NCI-H128 (cell line): ENCODE measurements around the gene DRC3.

Experiments used
- DNase-seq: peaks from one replicate; lab custom pipeline; 2025; ENCODE audit not compliant: unreplicated experiment; lab: John Stamatoyannopoulos, UW

The DRC3 gene

DNA sequence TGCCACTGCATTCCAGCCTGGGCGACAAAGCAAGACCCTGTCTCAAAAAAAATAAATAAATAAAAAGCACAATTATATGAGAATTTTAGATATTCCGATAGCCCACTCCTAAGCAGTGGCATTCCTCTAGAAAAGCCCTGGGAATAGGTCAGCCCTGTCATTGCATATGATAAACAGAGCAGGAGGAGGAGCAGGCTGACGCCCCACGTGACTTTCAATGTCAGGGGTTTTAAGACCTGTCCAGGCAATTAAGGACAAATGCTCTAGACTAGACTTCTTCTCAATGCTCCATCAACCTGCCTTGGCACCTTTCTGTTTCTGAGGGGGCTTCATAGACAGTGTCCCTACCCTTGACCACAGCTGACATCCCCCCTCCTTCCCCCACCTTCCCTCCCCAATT lies 8.0 kb upstream of the DRC3 start:
- DNase-seq = no peak

DNA sequence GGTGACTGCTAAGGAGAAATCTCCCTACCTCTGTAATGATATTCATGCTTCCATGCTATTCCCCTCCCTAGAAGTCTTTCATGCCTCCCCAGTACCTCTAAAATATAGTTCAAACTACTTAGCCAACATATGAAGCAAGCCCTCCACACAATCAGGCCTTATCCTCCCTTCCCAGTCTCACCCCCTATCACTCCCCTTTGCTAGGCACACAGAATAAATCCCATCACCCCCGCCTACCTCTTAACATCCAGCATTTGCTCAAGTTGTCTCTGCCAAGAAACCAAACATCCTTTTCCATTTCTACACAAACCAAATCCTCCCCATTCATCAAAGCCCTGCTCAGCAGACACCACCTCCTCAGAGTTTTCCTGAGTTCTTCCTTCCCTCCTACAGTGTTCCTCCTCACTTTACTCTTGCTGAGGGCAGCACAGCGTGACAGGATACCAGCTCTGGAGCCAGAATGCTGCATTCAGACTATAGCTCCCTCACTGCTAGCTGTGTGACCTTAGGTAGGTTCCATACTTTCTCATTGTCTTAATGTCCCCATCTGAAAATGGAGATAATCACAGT lies 7.4 kb upstream of the DRC3 start:
- no peak for DNase-seq

DNA sequence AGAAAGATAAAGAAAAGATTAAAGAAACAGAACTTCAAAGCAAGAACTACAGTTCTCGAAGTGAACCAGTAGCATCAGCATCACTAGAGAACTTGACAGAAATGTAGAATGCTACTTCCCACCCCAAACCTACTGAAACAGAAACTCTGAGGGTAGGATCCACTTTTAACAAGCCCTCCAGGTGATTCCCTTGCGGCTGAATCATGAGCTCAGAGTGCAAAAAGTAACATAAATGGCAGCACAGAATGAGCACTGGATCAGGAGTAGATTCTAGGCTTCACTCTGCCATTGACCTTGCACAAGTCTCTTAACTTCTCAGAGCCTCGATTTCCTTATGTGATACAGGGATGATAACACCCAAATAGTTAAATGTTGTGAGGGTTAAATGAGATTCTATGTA lies 6.3 kb upstream of the DRC3 start:
- no peak for DNase-seq

DNA sequence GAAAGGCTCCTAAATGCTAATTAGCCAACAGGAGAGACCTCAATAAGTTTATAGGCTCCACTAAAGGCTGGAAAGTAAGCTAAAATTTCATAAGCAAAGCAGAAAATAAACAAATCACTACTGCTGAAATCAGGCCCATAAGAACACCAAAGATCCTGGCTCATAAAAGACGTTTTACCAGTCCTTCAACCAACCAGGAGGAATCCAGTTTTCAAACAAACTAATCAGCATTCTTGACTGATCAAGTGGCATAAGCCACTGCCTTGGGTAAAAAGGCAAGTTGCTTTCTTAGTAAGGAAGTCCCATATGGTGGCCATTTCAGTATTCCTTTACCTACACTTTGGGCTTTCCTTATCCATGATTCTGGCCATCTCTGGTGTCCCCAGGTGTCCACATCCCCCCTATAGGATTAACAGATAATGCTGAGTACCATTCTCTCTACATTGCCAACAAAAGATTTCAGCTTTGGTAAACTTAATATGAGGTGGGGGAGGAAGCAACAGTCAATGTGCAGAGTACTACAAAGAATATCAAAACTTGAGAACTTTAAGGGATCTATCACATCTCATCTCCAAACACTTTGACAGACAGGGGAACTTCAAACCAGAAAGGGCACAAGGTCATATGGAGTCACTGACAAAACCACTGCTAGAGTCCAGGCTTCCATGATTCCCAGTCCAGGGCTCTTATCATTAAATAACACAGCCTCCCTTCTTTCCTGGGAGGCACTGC lies 1.8 kb upstream of the DRC3 start:
- no peak for DNase-seq

DNA sequence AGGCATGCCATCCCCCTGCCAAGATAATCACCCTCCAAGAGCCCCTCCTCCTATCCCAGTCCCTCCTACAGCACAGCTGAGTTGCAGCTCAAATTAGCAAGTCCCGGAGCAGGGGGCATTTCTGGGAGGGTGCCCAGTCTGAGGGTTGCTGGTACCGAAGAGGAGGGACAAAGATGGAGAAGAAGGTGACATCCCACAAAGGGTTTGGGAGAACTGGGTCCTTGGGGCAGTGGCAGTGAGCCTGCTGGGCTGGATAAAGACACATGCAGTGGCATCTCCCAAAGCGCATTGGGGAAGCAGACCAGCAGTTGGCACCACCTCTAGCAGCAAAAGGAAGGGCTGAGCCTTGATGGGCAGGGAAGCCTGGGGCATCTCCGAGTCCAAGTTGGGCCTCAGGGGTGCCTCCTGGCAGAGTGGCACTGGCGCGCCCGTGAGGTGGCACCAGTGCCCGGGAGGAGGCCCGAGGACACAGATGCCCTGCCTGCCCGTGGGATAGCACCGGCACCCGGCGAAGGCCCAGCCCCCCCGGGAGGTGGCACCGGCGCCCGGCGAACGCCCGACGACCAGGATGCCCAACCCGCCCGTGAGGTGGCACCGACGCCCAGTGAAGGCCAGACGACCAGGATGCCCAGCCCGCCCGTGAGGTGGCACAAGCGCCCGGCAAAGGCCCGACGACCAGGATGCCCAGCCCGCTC lies 1.1 kb upstream of the DRC3 start:
- no peak for DNase-seq

DNA sequence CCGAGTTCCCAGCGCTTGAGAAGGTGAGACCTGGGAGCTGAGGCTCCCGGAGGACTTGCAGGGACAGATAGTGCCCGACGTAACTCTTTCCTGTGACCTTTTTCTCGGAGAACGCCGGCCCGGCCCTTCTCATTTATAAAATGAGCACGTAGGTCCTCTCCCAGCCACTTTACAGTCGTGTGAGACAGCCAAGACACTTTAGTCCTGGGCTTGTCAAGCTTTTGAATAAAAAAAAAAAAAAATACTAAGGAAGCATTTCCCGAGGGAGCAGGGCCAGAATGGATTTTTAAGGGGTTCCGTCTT lies 241 bp downstream of the DRC3 start:
- no peak for DNase-seq

DNA sequence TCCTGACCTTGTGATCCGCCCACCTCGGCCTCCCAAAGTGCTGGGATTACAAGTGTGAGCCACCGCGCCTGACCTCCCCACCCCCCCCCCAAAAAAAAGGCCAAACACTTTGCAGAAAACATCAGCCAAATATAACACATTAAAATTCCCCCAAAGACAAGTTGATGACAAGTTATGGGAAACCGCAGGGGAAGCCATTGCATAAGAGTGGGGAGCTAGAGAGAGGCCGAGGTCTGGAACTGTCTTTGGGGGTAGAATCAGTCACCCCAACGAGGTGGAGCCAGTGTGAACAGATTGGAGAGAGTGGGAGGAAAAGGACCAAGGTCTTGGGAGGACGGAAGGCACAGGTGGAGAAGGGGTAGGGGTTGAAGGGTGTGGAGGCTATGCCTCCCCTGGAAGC lies 2.8 kb downstream of the DRC3 start:
- no peak for DNase-seq

DNA sequence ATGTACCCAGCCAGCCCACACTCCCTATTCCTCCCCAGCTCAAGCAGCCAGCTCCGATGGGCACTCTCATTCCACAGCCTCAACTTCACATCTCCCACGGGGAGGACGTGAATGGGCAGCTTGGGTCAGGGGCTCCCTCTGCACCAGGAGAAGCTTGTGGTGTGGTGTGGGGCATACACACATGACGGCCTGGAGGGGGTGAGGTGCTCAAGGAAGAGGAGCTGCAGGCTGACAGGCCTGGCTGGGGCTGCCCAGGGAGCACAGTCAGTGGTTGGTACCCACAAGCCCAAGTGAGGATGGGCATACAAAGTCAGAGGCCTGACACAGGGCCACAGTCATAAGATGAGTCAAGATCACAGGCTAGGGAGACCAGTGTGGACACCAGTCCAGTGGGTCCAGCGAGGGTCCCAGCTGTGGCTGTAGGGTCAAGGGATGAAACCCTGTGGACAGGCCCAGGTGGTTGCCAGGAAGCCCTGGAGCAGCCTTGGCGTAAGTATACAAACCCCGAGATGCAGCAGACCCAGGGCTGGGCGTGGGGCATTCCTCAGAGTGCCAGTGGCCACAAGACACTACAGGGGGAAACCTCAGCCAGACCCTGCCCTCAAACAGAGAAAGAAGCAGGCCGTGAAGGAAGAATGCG lies 4.4 kb downstream of the DRC3 start:
- no peak for DNase-seq

DNA sequence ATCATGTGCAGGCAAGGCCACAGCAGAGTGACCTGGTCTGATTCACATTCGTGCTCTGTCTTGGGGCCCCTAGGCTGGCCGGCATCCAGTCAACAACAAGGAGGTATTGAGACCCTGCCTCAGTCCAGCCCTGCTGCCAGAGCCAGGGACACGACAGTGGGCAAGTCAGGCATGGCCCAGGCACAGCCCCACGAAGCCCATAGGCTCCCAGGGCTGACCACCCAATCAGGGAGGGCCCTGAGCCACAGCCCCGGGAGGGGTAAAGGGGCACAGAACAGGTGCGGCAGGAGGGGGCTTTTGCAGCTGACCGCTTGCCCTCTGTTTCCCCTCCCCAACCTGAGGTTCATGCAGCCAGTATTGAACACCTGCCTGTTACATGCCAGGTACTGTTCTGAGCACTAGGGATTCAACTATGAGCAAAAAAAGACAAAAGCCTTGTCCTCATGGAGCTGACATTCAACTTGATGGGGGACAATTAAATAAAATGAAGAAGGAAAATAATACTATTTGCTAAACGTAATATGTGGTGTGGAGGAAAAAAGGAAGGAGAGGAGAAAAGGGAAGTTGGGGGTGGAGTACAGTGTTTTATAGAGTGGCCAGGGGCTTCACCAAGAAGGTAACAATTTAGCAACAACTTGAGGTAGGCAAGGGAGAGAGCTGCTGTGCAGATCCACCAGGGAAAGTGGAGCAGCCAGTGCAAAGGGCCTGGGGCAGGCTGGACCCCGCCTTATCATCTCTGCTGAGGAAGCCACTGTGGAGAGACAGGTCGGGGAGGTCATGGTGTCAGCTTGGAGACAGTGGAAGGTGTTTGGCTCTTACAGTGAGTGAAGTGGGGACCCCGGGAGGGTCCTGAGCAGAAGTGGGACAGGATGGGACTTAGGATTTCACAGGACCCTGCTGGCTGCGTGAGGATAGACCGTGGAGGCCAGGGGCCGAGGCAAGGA lies 6.1 kb downstream of the DRC3 start:
- no peak for DNase-seq

DNA sequence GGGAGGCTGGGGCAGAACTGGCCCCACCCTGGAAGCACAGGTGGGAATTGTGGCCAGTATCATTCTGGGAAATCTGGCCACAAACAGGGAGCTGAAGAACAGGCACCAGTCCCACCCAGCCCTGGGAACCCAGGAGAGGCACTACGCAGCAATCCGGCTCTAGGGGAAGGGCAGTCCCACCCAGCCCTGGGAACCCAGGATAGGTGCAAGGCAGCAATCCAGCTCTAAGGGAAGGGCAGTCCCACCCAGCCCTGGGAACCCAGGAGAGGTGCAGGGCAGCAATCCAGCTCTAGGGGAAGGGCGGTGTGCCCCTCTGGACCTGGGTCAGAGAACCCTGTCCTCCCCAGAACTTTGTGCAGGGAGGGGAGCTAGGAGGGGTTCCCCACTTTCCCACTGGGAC lies 7.1 kb downstream of the DRC3 start:
- DNase-seq = no peak

DNA sequence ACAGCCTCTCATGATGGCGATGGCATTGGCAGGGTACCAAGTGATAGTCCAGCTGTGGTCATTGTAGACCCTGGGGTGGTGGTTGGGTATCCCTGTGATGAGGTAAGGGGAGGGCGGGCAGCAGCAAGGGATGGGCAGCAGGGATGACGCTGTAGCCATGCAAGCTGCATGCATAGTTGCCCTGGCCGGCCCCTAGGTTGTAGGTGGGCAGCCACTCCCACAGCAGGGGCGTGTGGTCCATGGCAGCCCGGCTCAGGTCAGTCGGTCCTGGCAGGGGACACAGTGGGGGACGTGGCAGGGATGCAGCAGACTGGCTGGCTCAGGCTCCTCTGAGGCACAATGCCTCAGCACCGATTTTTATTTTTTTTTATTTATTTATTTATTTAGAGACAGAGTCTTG lies 8.7 kb downstream of the DRC3 start:
- no peak for DNase-seq

DNA sequence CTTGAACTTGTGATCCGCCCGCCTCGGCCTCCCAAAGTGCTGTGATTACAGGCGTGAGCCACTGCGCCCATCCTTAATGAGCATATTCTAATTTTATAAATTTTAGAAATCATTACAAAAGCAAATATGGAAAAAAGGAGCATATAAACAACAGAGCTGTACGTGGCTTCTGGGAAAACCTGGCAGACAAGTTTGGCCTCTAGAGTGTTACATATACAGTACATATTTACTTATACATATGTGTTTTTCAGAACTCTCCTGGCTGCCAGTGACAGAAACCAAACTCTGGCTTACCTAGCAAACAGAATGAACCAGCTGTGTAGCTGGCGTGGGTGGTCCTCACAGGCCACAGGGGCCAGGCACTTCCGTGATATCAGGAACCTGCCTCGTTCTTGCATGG lies 10.1 kb downstream of the DRC3 start:
- no peak for DNase-seq

DNA sequence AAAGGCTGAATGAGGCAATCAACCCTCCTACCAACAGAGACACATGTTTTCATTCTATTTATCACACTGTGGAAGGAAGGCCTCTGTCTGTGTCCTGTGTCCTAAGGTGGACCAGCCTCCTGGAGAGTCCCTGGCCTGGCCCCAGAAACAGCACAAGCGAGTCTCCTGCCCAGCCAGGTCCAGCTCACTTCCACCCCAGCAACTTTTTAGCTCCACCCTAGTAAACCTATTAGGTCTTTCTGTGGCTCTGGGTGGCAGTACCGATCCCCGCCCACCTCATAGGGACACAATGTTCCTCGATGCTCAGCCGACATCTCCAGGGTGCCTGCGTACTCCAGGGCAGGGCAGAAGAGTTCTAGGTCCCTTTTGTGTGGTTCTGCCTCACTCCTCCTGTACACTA lies 10.7 kb downstream of the DRC3 start:
- DNase-seq = no peak

DNA sequence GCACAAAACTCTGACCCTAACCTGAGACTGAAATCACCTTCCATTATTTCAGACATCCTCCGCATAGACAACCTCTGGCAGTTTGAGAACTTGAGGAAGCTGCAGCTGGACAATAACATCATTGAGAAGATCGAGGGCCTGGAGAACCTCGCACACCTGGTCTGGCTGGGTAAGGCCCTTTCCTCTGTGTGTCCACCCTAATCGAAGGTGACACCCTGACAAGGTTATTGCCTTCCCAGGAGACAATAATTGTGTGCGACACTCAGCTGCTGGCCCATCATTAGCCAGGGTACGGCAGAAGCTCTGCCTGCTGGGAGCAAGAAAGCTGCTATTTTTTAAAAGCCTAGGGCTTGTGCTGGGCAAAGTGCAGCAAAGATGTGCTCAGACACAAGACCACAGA lies 11.1 kb downstream of the DRC3 start:
- DNase-seq = no peak

DNA sequence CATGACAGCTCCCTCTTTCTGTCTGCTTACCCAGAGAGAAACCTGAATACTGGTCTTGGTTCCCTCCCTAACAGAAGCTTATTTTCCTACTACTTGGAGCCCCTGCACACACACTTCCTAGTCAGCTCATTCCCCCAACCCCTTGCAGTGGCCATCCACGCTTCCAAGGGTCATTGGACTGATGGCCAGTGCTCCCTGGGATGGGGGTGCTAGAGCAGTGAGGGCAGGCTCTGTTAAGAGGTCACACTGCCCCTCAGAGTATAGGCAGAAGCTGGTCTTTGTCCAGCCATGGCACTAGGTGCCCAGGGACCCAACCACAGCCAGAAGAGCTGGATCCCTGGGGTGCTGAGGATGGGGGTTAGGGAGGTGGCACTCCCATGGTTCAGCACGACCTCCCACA lies 12.5 kb downstream of the DRC3 start:
- no peak for DNase-seq

DNA sequence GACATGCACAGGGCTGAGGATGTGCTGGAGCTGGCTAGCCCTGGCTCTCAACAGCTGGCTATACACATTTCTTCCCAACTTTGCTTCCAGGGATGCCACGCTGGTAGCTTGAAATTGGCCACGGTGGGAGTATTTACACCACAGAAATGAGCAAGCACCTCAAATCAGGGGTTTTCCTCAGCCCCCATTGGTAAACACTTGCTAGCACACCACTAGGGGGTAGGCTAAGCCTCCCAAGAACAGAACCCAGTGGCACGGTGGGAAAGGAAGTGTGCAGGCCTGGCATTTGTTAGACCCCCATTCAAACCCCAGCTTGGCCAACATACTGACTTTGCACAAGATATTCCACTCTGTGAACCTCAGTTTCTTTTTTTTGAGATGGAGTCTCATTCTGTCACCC lies 12.9 kb downstream of the DRC3 start:
- no peak for DNase-seq

DNA sequence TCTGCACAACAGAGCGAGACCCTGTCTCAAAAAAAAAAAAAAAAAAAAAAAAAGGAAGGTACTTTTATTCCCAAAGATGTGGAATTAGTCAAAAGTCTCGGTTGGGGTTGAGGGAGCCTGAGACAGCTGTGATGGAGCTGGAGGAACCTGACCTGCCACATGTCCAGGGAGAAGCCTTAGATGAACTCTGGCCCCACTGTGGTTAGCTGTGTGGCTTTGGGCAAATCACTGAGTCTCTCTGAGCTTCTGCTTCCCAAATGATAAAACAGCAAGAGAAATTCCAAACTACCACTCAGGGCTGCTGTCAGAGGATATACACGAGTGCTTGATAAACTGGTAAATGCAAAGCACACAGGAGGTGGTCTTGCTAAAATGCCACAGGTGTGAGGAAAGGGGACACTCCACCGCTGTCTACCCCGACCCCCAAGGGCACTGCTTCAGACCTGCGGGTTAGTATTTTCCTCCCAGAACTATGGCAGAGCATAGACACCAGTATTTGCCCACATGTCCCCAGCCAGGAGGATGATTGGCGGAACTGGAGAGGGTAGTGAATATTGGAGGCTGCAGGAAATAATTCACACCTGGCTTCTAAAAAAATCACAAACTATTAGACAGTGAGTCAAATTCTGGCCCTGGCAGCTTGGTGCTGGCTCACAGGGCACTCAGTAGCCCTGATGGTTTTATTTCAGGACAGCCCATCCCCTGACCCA lies 14.7 kb downstream of the DRC3 start:
- DNase-seq = no peak

DNA sequence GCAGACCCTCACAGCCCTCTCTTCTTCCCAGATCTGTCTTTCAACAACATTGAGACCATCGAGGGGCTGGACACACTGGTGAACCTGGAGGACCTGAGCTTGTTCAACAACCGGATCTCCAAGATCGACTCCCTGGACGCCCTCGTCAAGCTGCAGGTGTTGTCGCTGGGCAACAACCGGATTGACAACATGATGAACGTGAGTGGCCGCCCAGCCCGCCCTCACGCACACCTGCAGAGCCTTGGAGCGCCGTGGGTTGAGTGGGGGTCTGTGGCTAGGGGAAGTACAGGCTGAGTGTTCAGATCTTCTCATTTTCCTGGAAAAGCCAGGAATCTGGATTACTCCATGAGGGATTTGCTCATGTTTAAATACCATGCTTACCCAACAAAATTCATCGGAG lies 15.2 kb downstream of the DRC3 start:
- no peak for DNase-seq

DNA sequence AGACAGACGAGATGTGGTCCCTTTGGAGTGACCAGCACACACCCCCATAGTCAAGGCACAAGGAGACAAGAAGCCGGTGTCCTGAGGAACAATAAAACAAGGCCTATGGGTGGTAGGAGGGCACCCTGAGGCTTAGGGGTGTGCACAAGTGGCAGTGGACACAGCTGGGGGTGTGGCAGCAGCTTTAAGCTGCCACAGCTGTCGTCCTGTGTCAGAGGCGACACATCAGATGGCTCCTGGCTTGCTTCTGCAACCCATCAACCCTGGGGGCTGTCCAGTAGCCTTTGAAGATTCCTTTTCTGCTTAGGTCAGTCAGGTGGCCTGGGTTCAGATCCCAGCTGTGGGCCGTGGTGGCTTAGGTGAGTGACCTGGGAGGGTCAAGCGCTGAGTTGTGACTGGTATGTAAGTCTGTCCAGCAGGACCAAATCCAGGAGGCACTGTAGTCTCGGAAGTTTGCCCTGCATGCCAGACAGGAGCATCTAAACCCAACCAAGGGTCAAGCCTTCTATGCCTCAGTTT lies 15.8 kb downstream of the DRC3 start:
- no peak for DNase-seq

DNA sequence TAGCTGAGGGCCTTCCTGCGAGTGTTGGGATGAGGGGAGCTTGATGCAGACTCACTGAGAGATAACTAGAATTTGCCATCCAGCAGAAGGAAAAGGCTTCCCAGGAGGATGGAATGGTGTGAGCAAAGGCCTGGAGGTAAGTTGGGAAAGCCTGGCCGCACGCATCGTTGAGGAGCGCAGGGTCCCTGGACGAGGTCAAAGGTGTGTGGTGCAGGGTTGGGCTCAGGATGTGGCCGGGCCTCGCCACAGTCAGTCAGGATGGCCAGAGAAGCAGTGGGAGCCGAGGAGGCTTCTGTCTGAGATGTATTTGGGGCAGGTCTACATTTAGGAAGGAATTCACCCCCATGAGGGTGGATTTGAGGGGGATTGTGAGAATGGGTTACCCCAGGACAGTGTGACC lies 16.4 kb downstream of the DRC3 start:
- no peak for DNase-seq
